ENCODE data around the gene FSIP2. TPM values are rescaled to one million over a fixed set of nuclear protein-coding genes. Genes with fewer than 3 reads are reported as not detected.
"Not testable (repeated sequence)": the region's sequence is repeated elsewhere in the genome, so short reads cannot be mapped to it uniquely, and the experiment has no call there.

The FSIP2 gene
- total RNA-seq, 1 donor from 2014 or later: under 0.01 TPM

GRCh38 chr2:185807351-185807750, 68.7 kb downstream of the FSIP2 start:
- DNase-seq (ENCODE audit: low read depth in 2 of 2): no peak

GRCh38 chr2:185811580-185811979, 73.0 kb downstream of the FSIP2 start:
- DNase-seq (ENCODE audit: low read depth in 2 of 2): no peak

DNA sequence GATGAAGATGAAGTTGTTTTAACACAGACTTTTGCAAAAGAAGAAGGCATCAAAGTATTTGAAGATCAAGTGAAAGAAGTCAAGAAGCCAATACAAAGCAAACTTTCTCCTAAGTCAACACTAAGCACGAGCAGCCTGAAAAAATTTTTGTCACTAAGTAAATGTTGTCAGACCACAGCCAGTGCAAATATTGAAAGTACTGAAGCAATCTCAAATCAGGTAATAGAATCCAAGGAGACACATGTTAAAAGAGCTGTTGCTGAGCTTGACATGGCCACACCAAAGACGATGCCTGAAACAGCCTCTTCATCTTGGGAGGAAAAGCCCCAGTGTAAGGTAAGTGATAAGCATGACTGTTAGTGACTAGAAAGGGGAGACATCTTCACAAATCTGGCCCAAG, 75.1 kb downstream of the FSIP2 start:
- DNase-seq (ENCODE audit: low read depth in 2 of 2): no peak

DNA sequence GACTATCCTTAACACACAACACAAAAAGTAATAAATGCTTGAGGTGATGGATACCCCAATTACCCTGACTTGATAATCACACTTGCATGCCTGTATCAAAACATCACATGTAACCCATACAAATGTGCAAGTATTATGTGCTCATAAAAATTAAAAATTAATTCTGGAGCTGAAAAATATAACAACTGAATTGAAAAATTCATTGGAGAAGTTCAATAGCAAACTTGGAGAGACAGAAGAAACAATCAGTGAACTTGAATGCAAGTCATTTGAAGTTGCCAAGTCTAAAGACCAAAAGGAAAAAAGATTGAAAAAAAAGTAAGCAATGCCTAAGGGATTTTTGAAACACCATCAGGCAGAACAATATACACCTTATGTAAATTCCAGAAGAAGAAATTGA, 79.4 kb downstream of the FSIP2 start:
- DNase-seq (ENCODE audit: low read depth in 2 of 2): no peak

DNA sequence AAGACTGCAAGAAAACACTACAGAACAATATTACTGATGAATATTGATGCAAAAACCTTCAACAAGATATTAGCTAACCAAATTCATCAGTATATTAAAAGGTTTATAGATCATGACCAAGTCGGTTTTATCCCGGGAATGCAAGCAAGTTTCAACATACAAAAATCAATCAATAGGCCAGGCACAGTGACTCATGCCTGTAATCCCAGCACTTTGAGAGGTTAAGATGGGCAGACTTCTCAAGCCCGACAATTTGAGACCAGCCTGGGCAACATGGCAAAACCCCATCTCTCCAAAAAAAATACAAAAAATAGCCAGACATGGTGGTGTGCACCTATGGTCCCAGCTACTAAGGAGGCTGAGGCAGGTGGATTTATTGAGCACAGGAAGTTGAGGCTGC, 82.9 kb downstream of the FSIP2 start:
- no peak for DNase-seq (ENCODE audit: low read depth in 2 of 2)

DNA sequence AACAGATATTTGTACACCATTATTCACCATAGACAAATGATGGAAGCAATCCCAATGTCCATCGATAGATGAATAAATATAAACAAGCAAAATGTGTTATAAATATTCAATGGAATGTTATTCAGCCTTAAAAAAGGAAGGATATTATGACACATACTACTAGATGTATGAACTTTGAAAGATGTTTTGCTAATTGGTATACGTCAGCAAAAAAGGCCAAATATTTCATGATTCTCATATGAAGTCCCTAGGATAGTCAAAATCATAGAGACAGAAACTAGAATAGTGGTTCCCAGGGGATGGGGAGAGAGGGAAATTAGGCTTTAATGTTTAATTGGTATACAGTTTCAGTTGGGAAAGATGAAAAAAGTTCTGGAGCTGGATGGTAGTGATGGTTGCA, 85.2 kb downstream of the FSIP2 start:
- DNase-seq (ENCODE audit: low read depth in 2 of 2): no peak

- DNase-seq (ENCODE audit: low read depth in 2 of 2): no peak
Observed at GRCh38 chr2:185825557-185825956, 87.0 kb downstream of the FSIP2 start.

DNA sequence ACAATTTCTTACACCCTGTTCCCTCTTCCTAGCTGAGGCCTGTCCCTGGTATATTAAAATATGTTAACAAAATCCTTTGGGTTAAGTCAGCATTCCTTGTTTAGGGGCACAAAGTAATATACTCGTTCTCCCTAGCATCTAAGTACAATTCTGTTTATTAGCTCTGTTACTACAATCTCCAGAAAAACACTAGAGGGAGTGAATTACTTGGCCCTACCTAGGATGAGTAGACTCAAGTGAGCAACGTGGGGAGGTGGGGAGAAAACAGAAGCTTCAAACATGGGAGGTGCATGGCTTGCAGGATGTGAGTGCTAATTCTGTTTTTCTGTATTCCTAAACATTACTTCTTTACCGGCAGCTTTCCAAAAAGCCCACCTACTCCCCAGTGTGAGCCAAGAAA, 89.7 kb downstream of the FSIP2 start:
- no peak for DNase-seq (ENCODE audit: low read depth in 2 of 2)

DNA sequence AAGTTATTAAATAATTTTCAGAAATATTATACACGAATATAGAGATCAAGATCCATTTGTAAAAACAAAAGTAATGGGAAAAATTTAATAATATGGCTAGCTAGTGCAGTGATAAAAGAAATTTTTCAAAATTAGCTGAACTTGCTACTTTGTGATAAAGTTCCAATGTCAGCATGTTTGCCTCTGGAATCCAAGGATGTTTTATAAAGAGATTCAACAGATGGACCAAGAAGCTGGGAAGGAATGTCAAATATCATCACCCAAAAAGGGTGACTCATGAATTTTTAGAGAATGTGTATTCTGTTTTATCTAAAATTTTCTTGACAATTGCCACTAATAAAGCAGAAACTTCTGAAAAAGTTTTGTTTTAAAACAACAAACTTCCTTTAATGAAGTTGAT, 95.3 kb downstream of the FSIP2 start:
- DNase-seq (ENCODE audit: low read depth in 2 of 2): no peak

GRCh38 chr2:185835974-185836373, 97.4 kb downstream of the FSIP2 start:
- no peak for DNase-seq (ENCODE audit: low read depth in 2 of 2)

DNA sequence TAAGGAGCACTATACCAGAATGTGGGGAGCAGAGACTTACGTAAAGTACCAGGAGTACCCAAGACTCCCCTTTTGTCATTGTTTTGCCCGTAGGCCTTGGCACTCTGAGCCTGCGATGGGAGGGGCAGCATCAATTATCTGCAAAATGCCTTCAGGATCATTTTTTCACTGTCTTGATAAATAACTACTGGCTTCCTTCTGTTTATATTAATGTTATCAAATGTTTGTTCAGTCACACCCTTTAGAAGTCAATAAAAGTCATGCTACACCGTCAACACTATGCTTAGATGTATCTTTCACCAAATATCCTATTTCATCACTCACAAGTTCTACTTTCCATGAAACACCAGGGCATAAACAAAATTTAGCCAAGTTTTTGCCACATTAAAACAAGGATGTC, 116.3 kb downstream of the FSIP2 start:
- no peak for DNase-seq (ENCODE audit: low read depth in 2 of 2)

- no peak for DNase-seq (ENCODE audit: low read depth in 2 of 2)
Observed at GRCh38 chr2:185857691-185858090, 119.1 kb downstream of the FSIP2 start.

- DNase-seq (ENCODE audit: low read depth in 2 of 2): no peak
Observed at GRCh38 chr2:185859506-185859905, 120.9 kb downstream of the FSIP2 start.

DNA sequence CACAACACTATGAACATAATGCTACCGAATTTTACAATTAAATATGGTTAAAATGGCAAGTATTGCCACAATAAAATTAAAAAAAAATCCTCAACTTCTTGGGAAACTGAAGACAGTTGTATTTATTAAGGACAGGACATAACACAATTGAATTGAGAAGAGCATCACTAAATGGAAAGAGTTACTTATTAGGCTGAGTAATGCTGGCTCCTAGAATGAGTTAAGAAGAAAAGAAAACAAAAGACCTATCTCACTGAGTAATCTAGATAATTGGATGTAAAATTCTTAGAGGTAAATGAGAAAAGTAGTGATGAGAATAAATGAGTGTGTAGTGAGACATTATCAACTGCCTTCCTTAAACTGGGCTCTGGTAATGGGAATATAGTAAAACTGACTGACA, 121.7 kb downstream of the FSIP2 start:
- DNase-seq (ENCODE audit: low read depth in 2 of 2): no peak

- DNase-seq (ENCODE audit: low read depth in 2 of 2): no peak
Observed at GRCh38 chr2:185862657-185863398, 124.2 kb downstream of the FSIP2 start.

DNA sequence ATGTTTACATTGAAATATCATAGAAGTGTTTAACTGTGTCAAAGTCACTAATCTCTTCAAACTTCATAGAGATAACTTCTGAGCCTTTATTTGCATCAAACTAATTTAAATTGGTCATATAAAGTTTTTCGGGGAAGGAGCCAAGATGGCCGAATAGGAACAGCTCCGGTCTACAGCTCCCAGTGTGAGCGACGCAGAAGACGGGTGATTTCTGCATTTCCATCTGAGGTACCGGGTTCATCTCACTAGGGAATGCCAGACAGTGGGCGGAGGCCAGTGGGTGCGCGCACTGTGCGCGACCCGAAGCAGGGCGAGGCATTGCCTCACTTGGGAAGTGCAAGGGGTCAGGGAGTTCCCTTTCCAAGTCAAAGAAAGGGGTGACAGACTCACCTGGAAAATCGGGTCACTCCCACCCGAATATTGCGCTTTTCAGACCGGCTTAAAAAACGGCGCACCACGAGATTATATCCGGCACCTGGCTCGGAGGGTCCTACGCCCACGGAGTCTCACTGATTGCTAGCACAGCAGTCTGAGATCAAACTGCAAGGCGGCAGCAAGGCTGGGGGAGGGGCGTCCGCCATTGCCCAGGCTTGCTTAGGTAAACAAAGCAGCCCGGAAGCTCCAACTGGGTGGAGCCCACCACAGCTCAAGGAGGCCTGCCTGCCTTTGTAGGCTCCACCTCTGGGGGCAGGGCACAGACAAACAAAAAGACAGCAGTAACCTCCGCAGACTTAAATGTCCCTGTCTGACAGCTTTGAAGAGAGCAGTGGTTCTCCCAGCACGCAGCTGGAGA, 126.1 kb downstream of the FSIP2 start:
- not testable (repeated sequence) for DNase-seq (ENCODE audit: low read depth in 2 of 2)

GRCh38 chr2:185875136-185875931, 136.7 kb downstream of the FSIP2 start:
- DNase-seq (ENCODE audit: low read depth in 2 of 2): no peak

- DNase-seq (ENCODE audit: low read depth in 2 of 2): no peak
Observed at GRCh38 chr2:185876234-185876633, 137.6 kb downstream of the FSIP2 start.

DNA sequence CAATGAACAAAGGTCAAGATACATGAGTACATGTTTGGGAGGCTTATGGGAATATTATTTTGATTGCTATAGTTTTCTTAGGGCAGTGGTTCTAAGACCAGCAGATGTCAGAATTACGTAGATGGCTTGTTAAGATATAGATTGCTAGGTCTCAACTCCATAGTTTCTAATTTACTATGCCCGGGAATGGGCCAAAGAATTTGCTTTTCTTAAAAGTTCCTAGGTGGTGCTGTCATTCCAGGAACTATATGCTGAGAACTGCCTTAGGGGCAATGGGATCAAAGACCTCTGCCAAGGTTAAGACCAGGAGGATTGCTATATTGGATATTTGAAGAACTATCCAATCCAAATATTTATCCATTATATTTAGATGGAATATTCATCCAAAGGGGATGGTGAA, 141.8 kb downstream of the FSIP2 start:
- DNase-seq (ENCODE audit: low read depth in 2 of 2): no peak
